NCI-H2107 treated with DMSO at 0.1 percent for 48 hours (cell line): Measurements from ENCODE around the gene ROBO2.
A peak's percentile ranks its signal among the peaks of the same experiment; 100 is the strongest.

Experiments
- DNase-seq: peaks from one replicate; lab custom pipeline; 2025; ENCODE audit not compliant: unreplicated experiment; lab: John Stamatoyannopoulos, UW

ROBO2 gene, protein sequence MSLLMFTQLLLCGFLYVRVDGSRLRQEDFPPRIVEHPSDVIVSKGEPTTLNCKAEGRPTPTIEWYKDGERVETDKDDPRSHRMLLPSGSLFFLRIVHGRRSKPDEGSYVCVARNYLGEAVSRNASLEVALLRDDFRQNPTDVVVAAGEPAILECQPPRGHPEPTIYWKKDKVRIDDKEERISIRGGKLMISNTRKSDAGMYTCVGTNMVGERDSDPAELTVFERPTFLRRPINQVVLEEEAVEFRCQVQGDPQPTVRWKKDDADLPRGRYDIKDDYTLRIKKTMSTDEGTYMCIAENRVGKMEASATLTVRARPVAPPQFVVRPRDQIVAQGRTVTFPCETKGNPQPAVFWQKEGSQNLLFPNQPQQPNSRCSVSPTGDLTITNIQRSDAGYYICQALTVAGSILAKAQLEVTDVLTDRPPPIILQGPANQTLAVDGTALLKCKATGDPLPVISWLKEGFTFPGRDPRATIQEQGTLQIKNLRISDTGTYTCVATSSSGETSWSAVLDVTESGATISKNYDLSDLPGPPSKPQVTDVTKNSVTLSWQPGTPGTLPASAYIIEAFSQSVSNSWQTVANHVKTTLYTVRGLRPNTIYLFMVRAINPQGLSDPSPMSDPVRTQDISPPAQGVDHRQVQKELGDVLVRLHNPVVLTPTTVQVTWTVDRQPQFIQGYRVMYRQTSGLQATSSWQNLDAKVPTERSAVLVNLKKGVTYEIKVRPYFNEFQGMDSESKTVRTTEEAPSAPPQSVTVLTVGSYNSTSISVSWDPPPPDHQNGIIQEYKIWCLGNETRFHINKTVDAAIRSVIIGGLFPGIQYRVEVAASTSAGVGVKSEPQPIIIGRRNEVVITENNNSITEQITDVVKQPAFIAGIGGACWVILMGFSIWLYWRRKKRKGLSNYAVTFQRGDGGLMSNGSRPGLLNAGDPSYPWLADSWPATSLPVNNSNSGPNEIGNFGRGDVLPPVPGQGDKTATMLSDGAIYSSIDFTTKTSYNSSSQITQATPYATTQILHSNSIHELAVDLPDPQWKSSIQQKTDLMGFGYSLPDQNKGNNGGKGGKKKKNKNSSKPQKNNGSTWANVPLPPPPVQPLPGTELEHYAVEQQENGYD (N-terminal part only)

DNA sequence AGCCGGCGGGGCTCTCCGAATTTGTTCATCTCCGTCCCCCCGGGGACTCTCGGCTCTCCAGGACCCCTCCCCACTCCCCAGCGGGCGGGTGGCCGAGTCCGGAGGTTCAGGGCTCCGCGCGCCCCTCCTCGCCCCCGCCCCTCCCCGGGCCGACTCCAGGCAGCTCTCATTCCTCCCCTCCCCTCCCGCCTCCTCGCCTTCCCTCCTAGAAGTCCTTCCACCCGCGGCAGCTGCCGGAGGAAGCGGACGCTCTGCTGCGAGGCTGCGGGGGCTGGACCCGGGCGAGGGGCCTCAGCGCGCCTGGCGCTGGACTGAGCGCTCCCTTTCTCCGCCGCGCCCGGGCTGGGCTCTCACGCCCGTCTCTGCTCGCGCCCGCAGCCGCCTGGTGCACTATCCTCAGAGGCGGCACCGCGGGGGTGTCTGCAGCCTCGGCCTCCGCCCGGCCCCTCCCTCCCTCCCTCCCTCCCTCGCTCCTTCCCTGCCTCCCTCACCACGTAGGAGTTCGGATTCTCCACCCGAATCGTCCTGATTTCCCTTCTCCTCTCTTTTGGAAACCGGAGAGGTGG lies at the start of gene ROBO2:
TSS of gene ROBO2 (plus strand) at position 494 of the 566 bp plus-strand sequence. CDS start 687 bp downstream, outside the sequence.
- peak; percentile 54 for DNase-seq

DNA sequence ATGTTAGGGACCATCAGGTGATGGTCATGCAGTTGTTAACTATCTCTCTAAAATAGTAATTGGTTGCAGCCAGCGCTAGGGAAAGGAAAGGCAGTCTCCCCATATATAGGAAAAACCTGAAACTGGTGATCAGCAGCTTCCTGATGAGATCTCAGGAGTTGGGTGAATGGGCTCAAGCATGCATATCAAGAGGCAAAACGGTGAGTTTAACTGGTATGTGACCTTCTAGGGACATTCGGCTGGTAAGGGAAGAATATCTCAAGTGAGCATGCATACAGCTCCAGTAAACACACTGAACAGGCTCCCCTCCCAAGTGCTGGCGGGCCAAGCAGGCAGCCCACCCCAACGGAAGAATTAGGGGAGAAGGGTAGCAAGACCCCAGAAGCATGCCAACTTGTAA lies 49.3 kb upstream of the ROBO2 start:
- no peak for DNase-seq

DNA sequence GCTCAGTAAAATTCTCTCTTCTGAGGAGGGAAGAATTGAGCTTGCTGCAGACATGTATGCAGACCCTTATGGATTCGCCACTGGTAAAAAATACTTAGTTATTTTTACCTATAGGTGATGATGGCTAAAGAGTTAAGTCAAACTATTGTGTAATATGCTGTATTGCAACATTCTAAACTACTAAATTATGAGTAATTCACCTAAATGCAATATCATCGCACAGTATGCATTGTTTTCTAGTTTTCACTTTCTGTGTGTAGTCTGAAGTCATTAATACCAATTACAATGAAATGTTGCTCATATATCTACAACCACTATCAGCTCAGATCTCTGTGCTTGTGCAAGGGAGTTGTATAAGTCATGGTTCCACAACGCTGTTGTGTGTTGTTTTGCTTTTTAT lies 48.7 kb upstream of the ROBO2 start:
- DNase-seq, result no peak

DNA sequence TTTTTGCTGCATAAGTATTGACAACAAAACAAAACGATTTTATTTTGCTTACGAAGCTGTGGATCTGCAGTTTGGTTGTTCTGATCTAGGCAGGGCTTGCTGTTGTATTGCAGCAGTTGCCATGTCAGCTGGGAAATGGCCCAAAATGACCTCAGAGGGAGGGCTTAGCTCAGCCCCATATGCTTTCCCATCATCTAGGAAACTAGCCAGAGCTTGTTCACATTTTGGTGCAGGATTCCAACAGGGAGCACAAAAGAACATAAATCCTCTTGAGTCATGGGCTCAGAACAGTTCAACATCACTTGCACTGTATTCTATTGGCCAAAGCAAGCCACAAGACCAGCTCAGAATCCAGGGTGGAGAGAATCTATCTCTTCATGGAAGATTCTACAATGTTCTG lies 42.2 kb upstream of the ROBO2 start:
- DNase-seq, result no peak

DNA sequence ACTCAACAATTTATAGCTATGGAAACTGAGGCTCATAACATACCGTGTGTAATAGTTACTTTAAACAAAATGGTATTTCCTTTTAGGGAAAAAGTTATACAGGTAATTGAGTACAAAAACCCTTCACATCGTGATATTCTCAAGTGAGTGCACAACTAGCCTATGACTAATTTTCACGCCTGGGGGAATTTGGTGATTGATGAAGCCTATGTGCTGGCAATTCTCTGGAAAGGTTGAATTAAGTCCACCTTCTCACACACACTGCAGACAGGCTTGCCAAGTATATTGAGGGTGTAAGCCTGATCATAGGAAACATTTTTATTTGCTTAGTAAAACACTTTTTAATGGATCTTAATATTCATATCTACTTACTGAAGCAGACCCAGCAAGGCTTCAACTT lies 41.3 kb upstream of the ROBO2 start:
- DNase-seq, result no peak

DNA sequence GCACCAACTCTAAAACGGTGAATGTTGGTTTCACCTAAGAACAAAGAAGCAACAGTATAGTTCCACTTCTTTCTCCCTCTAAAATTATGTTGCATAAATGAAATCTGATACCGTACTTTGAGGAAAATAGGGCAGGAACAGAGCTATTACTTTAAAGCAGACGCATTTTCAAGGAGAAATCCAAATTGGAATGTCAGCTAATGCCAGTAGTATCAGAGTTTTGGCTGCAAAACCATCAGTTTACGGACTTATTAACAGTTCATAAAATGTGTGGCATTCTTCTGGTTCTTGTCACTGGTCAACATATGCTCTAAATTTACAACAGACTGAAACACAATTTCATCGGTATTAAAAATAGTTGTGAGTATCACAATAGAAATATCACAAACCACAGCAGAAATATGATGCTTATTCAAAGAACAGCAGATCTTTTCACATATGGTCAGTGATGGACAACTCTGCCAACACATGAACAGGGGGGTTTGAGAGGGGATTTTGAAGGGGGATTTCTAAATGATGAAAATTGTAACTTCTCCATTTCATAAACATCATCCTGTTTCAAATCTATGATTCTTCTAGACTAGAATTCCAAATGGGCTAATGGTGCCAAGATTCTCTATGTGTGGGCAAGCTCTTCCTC lies 38.7 kb upstream of the ROBO2 start:
- DNase-seq, result no peak

DNA sequence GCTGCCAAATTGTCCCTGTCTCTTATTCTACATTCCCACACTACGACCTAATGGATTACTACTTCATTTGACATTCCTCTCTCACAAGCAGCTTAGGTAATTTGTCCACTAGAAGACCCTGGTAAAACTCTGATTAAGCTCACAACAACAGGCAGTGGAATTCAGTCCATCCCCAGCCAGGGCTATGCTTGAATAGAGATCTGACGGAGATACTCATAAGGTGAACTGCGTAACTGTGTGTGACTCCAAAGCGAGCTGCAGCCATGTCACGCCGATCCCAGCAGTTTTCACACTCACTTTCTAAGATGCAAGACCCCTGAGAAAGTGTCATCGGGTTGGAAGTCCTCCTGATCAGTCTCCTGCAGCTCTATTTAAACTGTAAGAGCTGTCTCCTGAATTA lies 25.7 kb upstream of the ROBO2 start:
- no peak for DNase-seq

DNA sequence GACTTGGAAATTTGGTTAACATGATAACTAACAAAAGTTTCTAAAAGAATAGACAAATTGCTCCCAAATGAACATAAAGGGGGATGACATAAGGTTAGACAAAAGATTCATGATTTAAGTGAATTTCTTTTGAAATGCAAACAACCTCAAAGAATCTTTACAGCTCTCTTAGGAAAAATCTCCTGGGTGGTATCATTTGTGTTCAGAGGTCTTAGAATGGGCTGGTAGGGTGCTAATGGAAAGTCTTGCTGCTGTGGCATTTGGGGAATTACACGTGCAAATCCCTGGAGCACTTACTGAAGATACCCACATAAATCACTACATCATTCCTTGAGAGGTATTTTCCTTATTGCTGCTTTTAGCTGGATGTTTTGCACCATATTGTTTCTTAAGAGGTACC lies 14.4 kb upstream of the ROBO2 start:
- DNase-seq, result no peak

DNA sequence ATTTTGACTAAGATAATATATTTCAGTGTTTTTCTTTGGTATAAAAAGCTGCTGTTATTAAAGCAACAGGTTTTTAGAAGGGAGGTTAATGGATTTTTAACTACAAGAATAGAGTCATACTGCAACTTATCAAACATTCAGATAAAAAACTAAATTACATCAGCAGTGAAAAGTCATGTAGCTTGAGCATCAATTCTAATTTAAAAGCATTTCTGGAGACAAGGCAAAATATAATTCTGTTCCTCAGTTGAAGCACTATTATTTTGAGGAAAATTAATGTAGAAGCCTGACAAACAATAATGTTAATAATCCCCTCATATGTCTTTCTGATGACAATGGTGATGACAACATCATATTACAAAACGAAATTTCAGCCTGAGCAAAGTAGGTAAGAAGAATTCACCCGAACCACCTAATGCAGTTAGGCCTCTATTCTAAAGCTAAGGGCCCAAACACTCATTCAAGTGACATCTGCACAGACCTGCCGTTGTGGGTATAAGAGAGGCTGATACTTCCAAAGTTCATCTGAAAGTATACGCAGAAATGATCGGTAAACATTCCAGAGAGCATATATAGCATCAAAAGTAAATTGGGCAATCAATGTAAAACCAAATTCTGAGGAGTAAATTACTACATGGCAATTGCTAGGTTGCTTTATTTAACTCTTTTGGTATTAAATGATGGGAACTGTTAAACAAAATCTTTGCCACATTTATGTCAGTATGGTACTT lies 12.8 kb upstream of the ROBO2 start:
- DNase-seq, result no peak

DNA sequence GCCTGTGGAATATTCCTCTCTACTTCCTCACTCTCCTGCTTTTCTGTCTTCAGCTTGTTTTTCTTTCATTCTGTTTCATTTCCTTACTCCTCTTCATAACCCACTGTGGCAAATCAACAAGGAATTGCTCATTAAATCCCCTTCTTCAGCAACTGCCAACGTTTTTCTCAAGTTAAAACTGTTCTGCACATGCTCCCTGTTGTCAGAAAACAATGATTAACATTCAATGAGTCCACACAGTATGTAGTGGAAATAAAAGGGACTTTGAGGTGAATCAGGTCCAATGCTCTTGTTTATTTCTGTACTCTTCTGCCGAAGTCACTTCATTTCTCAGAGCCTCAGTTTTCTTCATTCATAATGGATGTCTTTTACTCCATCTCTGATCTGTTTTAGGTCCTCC lies 11.9 kb upstream of the ROBO2 start:
- DNase-seq, result no peak

DNA sequence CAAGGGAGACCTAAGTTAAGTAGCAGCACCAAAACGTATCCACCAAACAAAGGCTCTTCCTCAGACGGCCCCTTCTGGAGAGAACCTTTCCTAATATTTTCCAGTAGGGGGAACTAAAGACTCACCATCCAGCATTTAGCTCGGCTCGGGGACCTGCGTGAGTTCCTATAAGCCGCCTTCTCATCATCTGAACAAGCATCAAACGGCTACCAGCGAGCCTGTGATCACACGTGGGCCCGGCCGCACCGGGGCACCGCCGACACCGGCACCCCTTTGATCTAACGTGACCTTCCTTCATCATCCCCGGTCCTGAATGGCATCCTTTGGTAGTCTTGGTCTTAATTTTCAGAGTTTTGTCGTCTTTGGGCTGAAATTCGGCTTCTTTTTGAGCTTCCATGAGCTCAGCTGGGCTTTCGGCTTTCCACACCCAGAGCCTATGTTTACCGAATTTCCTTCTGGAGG lies 1.4 kb upstream of the ROBO2 start:
- DNase-seq, result peak; percentile 94

DNA sequence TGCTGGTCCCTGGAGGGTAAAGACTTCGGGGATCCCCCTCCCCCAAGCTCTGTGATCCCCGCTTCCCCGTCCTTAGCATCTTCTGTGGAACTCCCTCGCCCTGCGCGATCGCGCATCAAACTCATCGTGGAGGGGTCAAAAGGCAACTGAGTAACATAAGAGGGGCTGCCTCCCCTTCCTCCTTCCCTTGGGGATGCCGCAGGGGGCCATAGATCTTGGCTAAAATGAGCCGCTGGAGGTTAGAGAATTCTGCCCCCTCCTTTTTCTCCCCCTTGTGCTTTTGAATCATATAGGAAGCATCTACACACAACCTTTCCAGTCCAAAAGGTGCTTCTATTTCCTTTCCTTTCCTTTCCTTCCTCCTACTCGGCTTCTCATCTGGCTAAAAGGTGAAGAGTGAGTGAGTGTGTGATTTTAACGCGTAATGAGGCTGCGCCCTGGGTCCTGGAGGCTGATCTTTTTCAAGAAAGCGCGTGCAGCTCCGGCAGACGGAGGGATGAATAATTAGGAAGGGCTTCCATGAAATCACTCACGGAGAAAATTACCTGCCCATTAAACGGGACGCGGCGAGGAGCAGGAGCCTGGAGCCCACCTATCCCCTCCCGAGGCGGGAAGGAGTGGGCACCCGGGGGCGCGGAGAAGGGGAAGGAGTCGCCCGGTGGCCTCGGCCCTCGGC lies 831 bp upstream of the ROBO2 start:
- DNase-seq, result peak; percentile 34

DNA sequence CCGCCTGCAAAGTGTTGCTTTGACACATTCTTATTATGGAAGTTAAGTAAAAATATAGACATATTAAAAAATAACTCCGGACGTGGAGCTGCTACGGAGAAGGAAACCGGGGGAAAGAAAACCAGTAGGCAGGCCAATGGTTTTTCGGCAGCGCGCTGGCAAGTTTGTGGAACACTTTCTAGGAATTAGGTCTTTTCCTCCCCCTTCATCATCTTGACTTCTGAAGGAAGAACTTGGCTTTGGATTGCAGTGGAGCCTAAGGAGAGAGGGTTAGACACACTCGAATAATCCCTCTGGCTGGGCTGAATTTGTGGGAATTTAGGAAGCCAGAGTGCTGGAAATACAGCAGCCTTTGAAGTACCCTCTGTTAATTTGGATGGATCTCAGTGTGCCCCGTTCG lies 317 bp downstream of the ROBO2 start:
- no peak for DNase-seq

DNA sequence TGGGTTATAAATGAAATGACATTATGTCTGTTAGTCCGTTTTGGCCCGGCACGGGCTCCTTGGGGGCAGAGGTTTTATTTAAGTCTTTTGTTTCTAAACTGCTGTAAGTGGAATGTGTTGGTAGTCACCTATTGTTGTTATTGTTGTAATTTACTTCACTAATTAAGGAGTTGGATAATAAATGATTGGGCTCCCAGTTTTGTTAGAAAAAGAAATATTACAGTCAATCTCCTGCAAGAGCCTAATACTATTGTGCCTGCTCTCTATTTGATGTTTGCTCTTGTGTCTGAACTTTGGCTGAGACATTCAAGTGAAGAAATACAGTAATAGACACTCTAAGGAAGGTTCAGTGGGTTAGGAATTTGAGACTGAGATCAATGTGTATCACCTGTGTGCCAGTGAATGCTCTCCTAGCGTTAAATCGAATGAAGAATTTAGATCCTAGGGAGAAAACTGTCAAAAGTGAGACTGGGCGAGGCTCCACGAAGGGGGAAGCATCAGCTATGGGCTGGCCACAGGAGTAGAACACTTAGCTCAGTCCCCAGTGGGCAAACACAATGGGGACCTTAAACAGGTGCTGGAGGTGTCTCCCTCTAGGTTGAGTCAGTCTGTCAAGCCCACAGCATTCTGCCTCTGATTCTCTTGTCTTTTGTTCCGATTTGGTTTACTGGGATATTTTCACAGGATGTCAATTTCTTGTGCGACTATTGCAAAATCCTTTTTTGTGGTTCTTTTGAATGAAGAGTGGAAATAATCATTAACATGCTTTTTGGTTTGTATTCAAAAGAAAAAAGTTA lies 1.2 kb downstream of the ROBO2 start:
- DNase-seq, result no peak

DNA sequence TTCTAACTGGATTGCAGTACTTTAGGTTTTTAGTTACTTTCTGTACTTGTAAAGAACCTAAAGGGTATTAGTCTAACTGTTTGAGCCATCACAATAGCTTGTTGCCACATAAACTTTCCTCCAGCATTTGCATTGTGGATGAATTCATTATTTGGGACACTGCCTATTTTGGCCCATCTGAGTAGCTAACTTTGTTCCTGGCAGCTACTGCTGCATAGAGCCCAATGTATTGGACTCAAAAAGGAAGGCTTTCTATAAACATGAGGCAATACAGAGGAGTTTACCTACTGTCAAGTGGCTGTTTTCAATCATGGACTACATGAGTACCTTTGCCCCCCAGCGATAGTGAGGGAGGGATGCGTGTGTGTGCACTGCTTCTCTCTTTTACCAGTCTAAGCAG lies 1.9 kb downstream of the ROBO2 start:
- DNase-seq, result no peak

DNA sequence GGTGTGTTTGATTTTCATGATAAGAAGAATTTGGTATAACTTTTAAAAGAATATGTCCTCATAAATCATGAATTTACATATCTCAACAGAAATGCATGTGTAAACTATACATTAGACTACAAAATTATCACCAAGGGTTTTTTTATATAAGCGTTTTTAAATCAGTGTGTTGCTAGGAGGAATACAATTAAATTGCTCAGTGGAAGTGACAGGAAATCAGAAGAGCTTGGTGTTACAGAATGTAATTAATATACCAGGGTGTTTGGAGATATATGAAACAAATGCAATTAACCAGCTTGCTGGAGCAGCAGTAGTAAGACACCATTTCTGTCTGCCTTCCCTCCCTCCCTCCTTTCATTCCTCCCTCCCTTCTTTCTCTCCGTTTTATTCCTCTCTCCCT lies 2.4 kb downstream of the ROBO2 start:
- DNase-seq, result no peak

DNA sequence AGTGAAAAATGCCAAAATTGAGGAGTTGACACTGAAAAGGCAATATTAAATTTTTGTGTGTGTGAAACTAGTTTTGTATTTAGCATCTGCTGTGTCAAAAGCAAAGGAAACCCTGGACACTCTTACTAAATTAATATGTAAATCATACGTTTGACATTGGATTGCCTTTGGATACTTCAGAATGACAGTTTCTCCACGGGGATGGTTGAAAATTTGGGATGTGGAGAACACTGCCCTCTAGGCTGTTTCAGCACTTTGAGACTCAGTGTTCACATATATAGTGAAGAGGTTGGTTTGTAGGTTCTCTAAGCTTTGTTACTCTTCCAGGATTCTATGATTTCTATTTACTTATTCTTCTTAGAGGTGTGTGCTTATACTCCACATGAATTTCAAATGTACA lies 3.0 kb downstream of the ROBO2 start:
- DNase-seq, result no peak

DNA sequence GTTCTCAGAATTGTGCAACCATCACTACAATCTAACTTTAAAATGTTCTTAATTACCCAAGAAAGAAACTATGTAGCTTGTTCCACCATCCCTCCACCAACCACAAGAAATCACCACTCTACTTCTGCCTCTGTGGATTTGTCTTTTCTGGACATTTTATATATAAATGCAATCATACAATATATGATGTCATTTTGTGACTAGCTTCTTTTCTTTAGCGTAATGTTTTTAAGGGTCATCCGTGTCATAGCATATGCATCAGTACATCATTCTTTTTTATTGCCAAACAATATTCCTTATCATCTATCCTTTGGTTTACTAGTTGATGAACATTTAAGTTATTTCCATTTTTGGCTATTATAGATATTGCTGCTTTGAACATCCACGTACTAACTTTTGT lies 5.8 kb downstream of the ROBO2 start:
- no peak for DNase-seq

DNA sequence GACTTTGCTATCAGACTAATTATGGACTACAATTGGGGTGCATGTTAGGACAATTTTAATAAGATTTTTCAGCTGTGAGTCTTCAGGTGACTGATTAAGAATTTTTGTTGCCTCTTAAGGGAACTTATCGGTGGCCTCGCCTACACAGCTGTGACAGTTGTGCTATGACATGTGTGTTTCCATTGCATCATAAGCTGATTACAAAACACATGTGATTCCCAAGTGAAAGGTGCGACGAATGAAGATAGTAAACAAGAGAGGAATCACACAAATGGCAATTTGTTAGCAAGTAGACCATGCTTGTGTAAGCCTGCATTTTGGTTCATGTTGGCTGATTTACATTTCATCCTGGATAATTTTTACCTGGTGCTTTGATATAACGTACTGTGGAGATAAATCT lies 8.3 kb downstream of the ROBO2 start:
- DNase-seq, result no peak
